Activated T-helper 2 cell treated with anti-CD3 and anti-CD28 coated beads, Interferon-gamma antibody, Interleukin-2, Interleukin-4, amounts not matched to agents 10 μg/mL and 5 μg/mL and 100 μg/mL, durations not matched to agents 14 hours and 24 hours and 36 hours (primary cell): ENCODE measurements around the gene GIMAP2. TPM values are rescaled to one million over a fixed set of nuclear protein-coding genes. Genes with fewer than 3 reads are reported as not detected.

Source experiments
- DNase-seq: peaks from one replicate; pipeline ENCODE4 v3.0.0; 2021; ENCODE audit warnings: low spot score
- H3K27ac Mint-ChIP-seq: one replicate; pipeline ENCODE4 v1.8.0; 2021; ENCODE audit warnings: mixed read lengths
- H3K27me3 Mint-ChIP-seq: one replicate; pipeline ENCODE4 v1.8.0; 2021; ENCODE audit warnings: low read depth, mixed read lengths
- H3K36me3 Mint-ChIP-seq: one replicate; pipeline ENCODE4 v1.8.0; 2021; ENCODE audit warnings: low read depth, mixed read lengths
- H3K4me1 Mint-ChIP-seq: one replicate; pipeline ENCODE4 v1.8.0; 2021; ENCODE audit warnings: low read depth, mixed read lengths
- H3K4me3 Mint-ChIP-seq: one replicate; pipeline ENCODE4 v1.8.0; 2021; ENCODE audit warnings: low read depth, mild to moderate bottlenecking, moderate library complexity, mixed read lengths
- H3K9me3 Mint-ChIP-seq: one replicate; pipeline ENCODE4 v1.8.0; 2021; ENCODE audit warnings: mixed read lengths
- intact Hi-C: fragments of 100-400 bp; cut with micrococcal nuclease; formaldehyde crosslinking; loops from one replicate; pipeline ENCODE4 v1.15.1; 2023
- total RNA-seq: library from RNA; stranded (reverse); gene quantifications from 2 replicates; pipeline ENCODE4 v1.2.3, GENCODE V29; 2022

The GIMAP2 gene
- total RNA-seq, 1 donor from 2014 or later, result 29.3 TPM

DNA sequence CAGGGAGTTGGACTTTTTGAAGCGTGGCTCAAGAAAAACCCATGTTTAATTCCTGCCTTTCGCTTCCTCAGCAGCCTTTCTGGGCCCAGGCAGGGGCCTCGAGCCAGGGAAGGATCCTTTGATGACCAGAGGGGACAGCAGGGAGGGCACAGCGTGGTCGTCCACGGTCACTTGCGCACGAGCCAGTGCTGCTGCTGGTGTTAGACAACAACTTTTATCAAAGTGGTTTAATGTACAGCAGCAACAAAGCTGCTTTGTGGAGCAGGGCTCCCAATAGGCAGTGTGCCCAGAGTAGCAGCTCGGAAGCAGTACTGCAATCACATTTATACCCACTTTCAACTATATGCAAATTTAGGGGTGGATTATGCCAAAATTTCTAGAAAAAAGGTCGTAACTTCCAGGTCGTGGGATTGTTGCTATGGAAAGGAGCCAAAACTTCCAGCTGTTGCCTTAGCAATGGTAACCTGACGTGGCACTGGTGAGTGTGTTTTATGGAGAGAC is 37.0 kb downstream of the GIMAP2 start:
- intact Hi-C loops, result no loop called here
- Mint-ChIP-seq H3K4me1 (peaks cover 49% of the 10 kb centered on the region), H3K36me3 (peaks cover 98% of the 10 kb centered on the region), H3K27me3 (no peaks in the 10 kb centered on the region), H3K4me3 (no peak overlapping the region), H3K27ac (no peak overlapping the region), H3K9me3 (peaks cover 19% of the 10 kb centered on the region)
- no peak for DNase-seq

- no peak for DNase-seq
- H3K27me3 Mint-ChIP-seq, result no peaks in the 10 kb centered on the region
- H3K4me1 Mint-ChIP-seq, result peaks cover 41% of the 10 kb centered on the region
- H3K4me3 Mint-ChIP-seq, result no peak overlapping the region
- H3K9me3 Mint-ChIP-seq, result peaks cover 28% of the 10 kb centered on the region
- intact Hi-C loops, result no loop called here
- no peak overlapping the region for H3K27ac Mint-ChIP-seq
- peaks cover 98% of the 10 kb centered on the region for H3K36me3 Mint-ChIP-seq
These were observed 38.0 kb downstream of the GIMAP2 start for GRCh38 chr7:150723467-150723866.

DNA sequence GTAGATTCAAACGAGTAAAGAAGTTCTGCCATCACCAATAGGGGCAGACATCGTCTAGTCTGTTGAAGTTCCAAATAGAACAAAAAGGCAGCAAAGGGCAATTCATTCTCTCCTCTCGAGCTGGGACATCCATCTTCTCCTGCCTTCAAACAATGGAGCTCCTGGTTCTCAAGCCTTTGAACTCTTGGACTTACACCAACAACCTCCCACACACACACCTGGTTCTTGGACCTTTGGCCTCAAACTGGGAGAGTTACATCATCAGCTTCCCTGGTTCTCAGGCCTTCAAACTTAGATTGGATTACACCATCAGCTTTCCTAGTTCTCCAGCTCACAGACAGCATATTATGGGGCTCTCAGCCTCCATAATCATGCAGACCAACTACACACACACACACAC is 41.9 kb downstream of the GIMAP2 start:
- peaks cover 47% of the 10 kb centered on the region for H3K9me3 Mint-ChIP-seq
- no peak for DNase-seq
- H3K36me3 Mint-ChIP-seq, result peaks cover 81% of the 10 kb centered on the region
- no peak overlapping the region for H3K4me3 Mint-ChIP-seq
- intact Hi-C loops, result no loop called here
- no peak overlapping the region for H3K27ac Mint-ChIP-seq
- peaks cover 36% of the 10 kb centered on the region for H3K4me1 Mint-ChIP-seq
- H3K27me3 Mint-ChIP-seq, result no peaks in the 10 kb centered on the region

DNA sequence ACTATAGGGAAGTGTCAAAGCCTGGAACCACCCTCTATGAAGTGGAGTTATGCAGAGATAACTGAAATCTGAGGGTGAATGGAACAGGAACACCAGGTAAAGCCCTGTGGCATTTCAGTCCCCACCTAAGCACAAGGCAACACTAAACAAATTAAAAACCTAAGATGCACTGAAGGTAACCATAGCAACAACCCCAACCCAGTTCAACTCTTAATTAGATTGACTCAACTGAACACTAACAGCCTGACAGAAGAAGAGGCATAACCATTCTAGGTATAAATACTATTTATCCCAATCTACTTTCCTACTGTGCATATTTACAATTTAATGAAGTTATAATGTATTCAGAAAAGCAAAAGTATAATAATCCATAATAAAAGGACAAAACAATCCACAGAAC is 42.5 kb downstream of the GIMAP2 start:
- Mint-ChIP-seq H3K27me3 (no peaks in the 10 kb centered on the region), H3K27ac (no peak overlapping the region), H3K4me1 (peaks cover 38% of the 10 kb centered on the region), H3K9me3 (peaks cover 47% of the 10 kb centered on the region), H3K36me3 (peaks cover 74% of the 10 kb centered on the region), H3K4me3 (no peak overlapping the region)
- no peak for DNase-seq
- intact Hi-C loops, result no loop called here

GRCh38 chr7:150728609-150729008 is 43.1 kb downstream of the GIMAP2 start:
- Mint-ChIP-seq H3K4me1 (peaks cover 39% of the 10 kb centered on the region), H3K36me3 (peaks cover 68% of the 10 kb centered on the region), H3K27me3 (no peaks in the 10 kb centered on the region), H3K9me3 (peaks cover 47% of the 10 kb centered on the region), H3K27ac (no peak overlapping the region), H3K4me3 (no peak overlapping the region)
- intact Hi-C loops, result no loop called here
- no peak for DNase-seq

DNA sequence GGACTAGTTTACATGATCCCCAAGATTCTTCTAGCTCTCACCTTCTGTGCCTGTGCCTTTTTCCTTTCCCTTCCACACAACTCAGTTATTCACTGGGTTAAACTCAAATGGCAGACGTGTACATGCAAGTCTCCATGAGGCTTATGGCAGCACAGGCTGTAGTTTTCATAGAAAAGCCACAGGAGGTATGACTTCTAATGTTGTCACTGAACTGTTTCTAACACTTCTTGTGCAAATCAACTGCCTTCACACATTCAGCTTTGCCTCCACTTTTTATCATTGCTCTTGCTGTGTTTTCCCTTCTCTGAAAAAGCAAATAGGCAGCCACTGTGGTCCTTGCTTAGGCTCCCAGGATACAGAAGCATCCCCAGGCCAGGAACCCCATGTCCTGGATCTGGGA is 46.4 kb downstream of the GIMAP2 start:
- peak overlapping the region; percentile 44 for H3K4me3 Mint-ChIP-seq
- intact Hi-C loops, result loop anchor here (2.0 to 10.0 kb wide), 7 partner anchors 15 to 857 kb away; partner anchors contain the start of genes ACTR3C, ATP6V0E2, GIMAP1 and GIMAP2
- peaks cover 65% of the 10 kb centered on the region for H3K4me1 Mint-ChIP-seq
- no peaks in the 10 kb centered on the region for H3K27me3 Mint-ChIP-seq
- H3K36me3 Mint-ChIP-seq, result peaks cover 46% of the 10 kb centered on the region
- DNase-seq, result no peak
- H3K9me3 Mint-ChIP-seq, result peaks cover 34% of the 10 kb centered on the region
- peak overlapping the region; percentile 90 for H3K27ac Mint-ChIP-seq

DNA sequence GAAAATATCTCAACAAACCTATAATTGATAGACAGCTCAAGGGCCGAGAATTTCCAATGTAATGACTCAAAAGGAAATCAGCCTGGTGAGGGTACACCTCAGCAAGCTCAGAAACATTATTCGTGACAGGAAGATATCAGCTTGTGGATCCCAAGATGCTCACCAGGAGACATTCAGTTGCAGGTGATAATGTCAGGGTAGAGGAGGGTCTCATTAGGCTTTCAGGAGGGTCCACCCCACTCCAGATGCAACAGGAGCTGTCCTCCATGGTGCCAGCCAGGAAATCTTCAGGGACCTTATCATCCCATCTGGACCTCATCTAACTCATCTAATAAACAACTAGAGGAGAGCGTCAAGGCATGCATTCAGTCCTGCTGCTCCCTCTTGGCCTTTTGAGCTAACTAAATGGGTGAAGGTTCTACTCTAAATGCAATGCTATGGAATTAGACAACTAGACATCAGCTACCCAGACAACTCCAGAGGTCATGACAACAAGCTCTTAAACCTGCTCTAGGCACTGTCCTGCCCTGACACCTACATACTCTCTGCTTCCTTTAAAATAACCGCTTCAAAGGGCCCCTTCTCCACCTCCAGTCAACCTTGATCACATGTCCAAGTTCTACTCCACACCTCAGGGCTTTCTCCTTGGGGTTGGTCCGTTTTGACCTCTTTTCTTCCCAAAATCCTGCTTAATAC is 47.4 kb downstream of the GIMAP2 start:
- intact Hi-C loops, result loop anchor here (1.0 to 10.0 kb wide), 8 partner anchors 16 to 858 kb away; partner anchors contain the start of genes ACTR3C, ATP6V0E2, GIMAP1 and GIMAP2
- peak overlapping the region; percentile 90 for H3K27ac Mint-ChIP-seq
- DNase-seq, result no peak

DNA sequence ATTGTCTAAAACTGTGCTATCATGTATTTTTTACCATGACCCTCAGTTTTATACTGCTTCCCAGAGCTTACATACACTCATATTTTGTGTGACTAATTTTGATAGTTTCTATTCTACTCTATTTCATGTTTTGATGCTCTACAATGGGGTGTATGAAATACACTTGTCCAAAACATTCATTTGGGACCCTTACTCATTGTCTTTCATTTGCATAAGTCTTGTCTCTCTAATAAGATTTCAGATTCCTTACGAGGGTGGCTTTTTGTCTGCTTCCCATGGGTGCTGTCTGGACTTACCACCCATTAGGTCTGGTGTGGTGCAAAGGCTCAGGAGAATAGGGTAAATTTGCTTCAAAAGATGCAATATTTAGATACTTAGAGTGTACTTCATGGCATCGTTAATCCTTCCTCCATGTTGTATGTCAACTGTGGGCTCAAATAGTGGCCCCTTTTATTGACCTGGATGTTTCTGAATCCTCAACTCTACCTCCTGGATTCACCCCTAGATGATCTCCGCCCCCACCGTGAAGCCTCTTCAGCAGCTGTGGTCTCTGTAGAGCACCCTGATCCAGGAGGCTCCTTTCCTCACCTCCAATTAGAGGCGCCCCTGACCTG is 48.1 kb downstream of the GIMAP2 start:
- H3K27me3 Mint-ChIP-seq, result no peaks in the 10 kb centered on the region
- H3K36me3 Mint-ChIP-seq, result peaks cover 38% of the 10 kb centered on the region
- peaks cover 18% of the 10 kb centered on the region for H3K9me3 Mint-ChIP-seq
- peaks cover 67% of the 10 kb centered on the region for H3K4me1 Mint-ChIP-seq
- peak overlapping the region; percentile 9 for H3K4me3 Mint-ChIP-seq
- intact Hi-C loops, result loop anchor here (1.0 to 10.0 kb wide), 9 partner anchors 17 to 859 kb away; partner anchors contain the start of genes ACTR3C, ATP6V0E2, GIMAP1 and GIMAP2
- peak overlapping the region; percentile 90 for H3K27ac Mint-ChIP-seq
- no peak for DNase-seq

More for the DNA sequence above, 47.4 kb downstream of the GIMAP2 start:
- Mint-ChIP-seq H3K4me3 (peak overlapping the region; percentile 9), H3K27me3 (no peaks in the 10 kb centered on the region), H3K36me3 (peaks cover 38% of the 10 kb centered on the region), H3K4me1 (peaks cover 66% of the 10 kb centered on the region), H3K9me3 (peaks cover 24% of the 10 kb centered on the region)

- no peaks in the 10 kb centered on the region for H3K27me3 Mint-ChIP-seq
- H3K4me1 Mint-ChIP-seq, result peaks cover 70% of the 10 kb centered on the region
- intact Hi-C loops, result loop anchor here (1.0 to 10.0 kb wide), 5 partner anchors 20 to 859 kb away; partner anchors contain the start of genes ACTR3C, ATP6V0E2, GIMAP2 and LRRC61
- peaks cover 39% of the 10 kb centered on the region for H3K36me3 Mint-ChIP-seq
- no peak for DNase-seq
- peaks cover 13% of the 10 kb centered on the region for H3K9me3 Mint-ChIP-seq
- H3K27ac Mint-ChIP-seq, result peak overlapping the region; percentile 90
- H3K4me3 Mint-ChIP-seq, result no peak overlapping the region
These were observed 48.7 kb downstream of the GIMAP2 start for GRCh38 chr7:150734254-150734653.

- DNase-seq, result no peak
- Mint-ChIP-seq H3K4me1 (peaks cover 75% of the 10 kb centered on the region), H3K4me3 (no peak overlapping the region), H3K27me3 (no peaks in the 10 kb centered on the region), H3K9me3 (peaks cover 18% of the 10 kb centered on the region), H3K36me3 (peaks cover 40% of the 10 kb centered on the region), H3K27ac (peak overlapping the region; percentile 90)
- intact Hi-C loops, result loop anchor here (2.0 to 10.0 kb wide), 2 partner anchors 219 to 861 kb away; partner anchors contain the start of gene ATP6V0E2
These were observed 50.3 kb downstream of the GIMAP2 start for GRCh38 chr7:150735596-150736358.

DNA sequence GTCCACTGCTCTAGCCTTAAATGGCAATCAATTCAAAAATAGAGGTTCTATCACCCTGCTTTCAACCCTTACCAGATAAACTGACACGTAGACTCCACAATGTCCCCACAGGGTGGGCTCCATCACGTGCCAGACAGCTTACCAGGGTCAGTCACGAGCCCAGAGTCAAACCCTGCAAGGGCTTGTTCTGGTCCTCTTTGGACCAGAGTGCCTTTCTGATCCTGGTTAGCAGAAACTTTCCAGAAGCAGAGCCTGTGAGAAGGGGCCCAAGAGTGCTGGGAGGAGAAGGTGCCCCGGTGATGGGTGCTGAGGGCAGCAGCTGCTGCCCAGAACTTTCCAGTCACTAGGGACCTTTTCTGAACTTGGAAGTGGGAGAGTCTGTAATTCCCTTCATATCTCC is 51.4 kb downstream of the GIMAP2 start:
- Mint-ChIP-seq H3K36me3 (peaks cover 47% of the 10 kb centered on the region), H3K27ac (peak overlapping the region; percentile 91), H3K27me3 (no peaks in the 10 kb centered on the region), H3K9me3 (peaks cover 13% of the 10 kb centered on the region), H3K4me1 (peaks cover 78% of the 10 kb centered on the region), H3K4me3 (peak overlapping the region; percentile 91)
- intact Hi-C loops, result loop anchor here (1.0 to 10.0 kb wide), 4 partner anchors 21 to 862 kb away; partner anchors contain the start of genes ATP6V0E2, GIMAP1 and GIMAP8
- DNase-seq, result no peak
